GM12878 (cell line): ENCODE measurements around the gene KDM3B. TPM values are rescaled to one million over a fixed set of nuclear protein-coding genes. Genes with fewer than 3 reads are reported as not detected.

ENCODE experiments used
- ATAC-seq: fragments of 200-7000 bp; cut with Tn5 transposase; 3 replicates; pipeline ENCODE4 v1.9.1; 2020; ENCODE audit warnings: mild to moderate bottlenecking, moderate library complexity
- BruUV-seq: library from RNA; stranded (reverse); fragments of 400-500 nt; replicated peaks from 2 replicates; lab custom pipeline; 2021; lab: Mats Ljungman, UMichigan
- CTCF ChIA-PET: fragments of 300-600 bp; sonication (Branson Sonifier 250); formaldehyde crosslinking; extraction: SDS; loops from one replicate; lab custom pipeline; 2021; ENCODE audit warnings: inconsistent platforms; lab: Yijun Ruan, JAX
- POLR2A ChIA-PET: fragments of 350-600 bp; formaldehyde crosslinking; extraction: SDS; loops from one replicate; lab custom pipeline; 2021; ENCODE audit warnings: inconsistent platforms; lab: Charles Lee
- RAD21 ChIA-PET: fragments of 300-600 bp; sonication (Branson Sonifier 250); formaldehyde crosslinking; loops from one replicate; lab custom pipeline; 2023; ENCODE audit warnings: antibody characterized with exemption; ENCODE audit not compliant: unreplicated experiment; lab: Charles Lee
- SMC1A ChIA-PET: fragments of 300-600 bp; sonication (Branson Sonifier 250); formaldehyde crosslinking; loops from one replicate; lab custom pipeline; 2023; ENCODE audit not compliant: unreplicated experiment, uncharacterized antibody; lab: Charles Lee
- DNase-seq: peaks from one replicate; pipeline ENCODE4 v3.0.0-alpha.2; 2011; ENCODE audit warnings: low read depth, low spot score
- FAIRE-seq: peaks from 3 replicates; lab custom pipeline; 2011; peaks lifted over from hg19 to GRCh38; lab: Jason Lieb, UNC
- H2AFZ ChIP-seq: 2 replicates; pipeline ENCODE4 v1.6.0; 2011; ENCODE audit warnings: low read depth, low read length, control low read depth; ENCODE audit not compliant: control insufficient read depth
- H3K27ac ChIP-seq: 2 replicates; pipeline ENCODE4 v1.5.1; 2011; ENCODE audit warnings: control low read depth; ENCODE audit not compliant: control insufficient read depth, insufficient read depth
- H3K27me3 ChIP-seq, 2 experiments: replicated peaks in 1 of 2; 2 replicates each; pipeline versions ENCODE4 v1.6.0 to v1.6.1; 2011; ENCODE audit warnings: low read length in 1 of 2; ENCODE audit not compliant: control insufficient read depth in 2 of 2, insufficient read depth in 2 of 2
- H3K36me3 ChIP-seq, 2 experiments: 2 replicates each; pipeline ENCODE4 v1.5.1; 2011; ENCODE audit warnings: low read length in 1 of 2; ENCODE audit not compliant: control insufficient read depth in 2 of 2, insufficient read depth in 2 of 2
- H3K4me1 ChIP-seq: 2 replicates; pipeline ENCODE4 v1.6.1; 2011; ENCODE audit warnings: mild to moderate bottlenecking, low read length, moderate library complexity, mixed read lengths; ENCODE audit not compliant: control insufficient read depth, insufficient read depth
- H3K4me2 ChIP-seq: 2 replicates; pipeline ENCODE4 v1.6.0; 2011; ENCODE audit warnings: control low read depth; ENCODE audit not compliant: control insufficient read depth, insufficient read depth
- H3K4me3 ChIP-seq: fragments of 200-600 bp; sonication (generic); 2 replicates; pipeline ENCODE4 v1.5.1; 2016
- H3K79me2 ChIP-seq: 2 replicates; pipeline ENCODE4 v1.6.0; 2011; ENCODE audit warnings: low read length; ENCODE audit not compliant: control insufficient read depth, insufficient read depth
- H3K9ac ChIP-seq: 2 replicates; pipeline ENCODE4 v1.8.0; 2011; ENCODE audit warnings: low read length, control low read depth, mixed read lengths; ENCODE audit not compliant: control insufficient read depth, insufficient read depth
- H3K9me3 ChIP-seq: replicated peaks from 3 replicates; pipeline ENCODE4 v1.5.1; 2011; ENCODE audit warnings: mild to moderate bottlenecking, low read length; ENCODE audit not compliant: control insufficient read depth, insufficient read depth
- H4K20me1 ChIP-seq: 2 replicates; pipeline ENCODE4 v1.6.0; 2011; ENCODE audit not compliant: control insufficient read depth, insufficient read depth
- BHLHE40 ChIP-seq, 2 experiments: fragments of 450-650 bp in 1 of 2; IDR thresholded peaks; 2 replicates each; pipeline ENCODE4 v1.6.1; 2011 to 2017; ENCODE audit warnings: low read depth in 2 of 2, borderline replicate concordance in 1 of 2, improper control_type of control experiment in 1 of 2, low read length in 1 of 2, mild to moderate bottlenecking in 1 of 2
- CHD1 ChIP-seq: IDR thresholded peaks from 2 replicates; pipeline ENCODE4 v1.6.1; 2012; ENCODE audit warnings: low read depth, low read length, improper control_type of control experiment
- CHD2 ChIP-seq: IDR thresholded peaks from 2 replicates; pipeline ENCODE4 v1.6.1; 2011; ENCODE audit warnings: low read depth, low read length, improper control_type of control experiment, borderline replicate concordance
- CREM ChIP-seq: IDR thresholded peaks from 2 replicates; pipeline ENCODE4 v1.6.1; 2014; ENCODE audit warnings: antibody characterized with exemption, low read depth
- GABPA ChIP-seq: IDR thresholded peaks from 2 replicates; pipeline ENCODE4 v1.6.1; 2014; ENCODE audit warnings: antibody characterized with exemption, low read depth, mild to moderate bottlenecking, inconsistent platforms
- HCFC1 ChIP-seq: fragments of 150-350 bp; IDR thresholded peaks from 2 replicates; pipeline ENCODE4 v1.6.1; 2014; ENCODE audit warnings: low read length
- JUNB ChIP-seq: IDR thresholded peaks from 2 replicates; pipeline ENCODE4 v1.6.1; 2016; ENCODE audit warnings: antibody characterized with exemption, mild to moderate bottlenecking
- KAT2A ChIP-seq: conservative IDR thresholded peaks from 2 replicates; pipeline ENCODE4 v1.6.1; 2011; ENCODE audit warnings: low read depth, low read length; ENCODE audit not compliant: control insufficient read depth
- MYC ChIP-seq: IDR thresholded peaks from 2 replicates; pipeline ENCODE4 v1.6.1; 2011; ENCODE audit warnings: mild to moderate bottlenecking, low read length, moderate library complexity, inconsistent platforms; ENCODE audit not compliant: insufficient read depth, insufficient replicate concordance, insufficient read length, severe bottlenecking
- NFYA ChIP-seq: IDR thresholded peaks from 2 replicates; pipeline ENCODE4 v1.6.1; 2011; ENCODE audit warnings: low read depth, mild to moderate bottlenecking, low read length, improper control_type of control experiment, borderline replicate concordance
- PML ChIP-seq: IDR thresholded peaks from 2 replicates; pipeline ENCODE4 v1.6.1; 2012; ENCODE audit warnings: low read length, inconsistent platforms
- RAD21 ChIP-seq: IDR thresholded peaks from 2 replicates; pipeline ENCODE4 v1.6.1; 2011; ENCODE audit warnings: mild to moderate bottlenecking, low read depth, low read length, moderate library complexity; ENCODE audit not compliant: insufficient read depth
- RCOR1 ChIP-seq: conservative IDR thresholded peaks from 2 replicates; pipeline ENCODE4 v1.6.1; 2012; ENCODE audit warnings: low read depth, low read length, improper control_type of control experiment
- SREBF1 ChIP-seq: IDR thresholded peaks from 2 replicates; pipeline ENCODE4 v1.6.1; 2012; ENCODE audit warnings: mild to moderate bottlenecking, low read length
- STAT1 ChIP-seq: fragments of 450-650 bp; conservative IDR thresholded peaks from 2 replicates; pipeline ENCODE4 v1.6.1; 2014; ENCODE audit warnings: antibody characterized with exemption, mild to moderate bottlenecking
- YBX1 ChIP-seq: fragments of 450-650 bp; IDR thresholded peaks from 2 replicates; pipeline ENCODE4 v1.6.1; 2016; ENCODE audit warnings: antibody characterized with exemption
- in situ Hi-C: fragments of 300-500 bp; cut with MboI; formaldehyde crosslinking; loops from 9 replicates; pipeline ENCODE4 v1.14.3; 2018; ENCODE audit warnings: mixed read lengths
- intact Hi-C: fragments of 100-400 bp; cut with micrococcal nuclease; formaldehyde crosslinking; loops from one replicate; pipeline ENCODE4 v1.14.2; 2022; ENCODE audit not compliant: unreplicated experiment
- polyA plus RNA-seq, 11 experiments: library from polyadenylated mRNA; depleted of rRNA in 4 of 11; unstranded in 6 of 11; stranded (reverse) in 5 of 11; fragments of >200 nt; fragmentation: Nextera tagmentation in 4 of 11; fragmentation: Illumina TruSeq in 1 of 11; extraction: Ambion mirVana in 4 of 11; extraction: Trizol in 1 of 11; gene quantifications; 1 replicate in 1 of 11; 2 replicates in 10 of 11; pipeline versions ENCODE4 v1.2.1 to v1.2.3, GENCODE V29; 2011 to 2016; ENCODE audit warnings: inconsistent platforms in 2 of 11, missing spikeins in 2 of 11, low read depth in 1 of 11
- total RNA-seq, 4 experiments: library from RNA; depleted of rRNA in 3 of 4; stranded (reverse); fragments of >200 nt in 3 of 4; fragmentation: Illumina TruSeq in 1 of 4; extraction: Trizol in 1 of 4; gene quantifications; 2 replicates each; pipeline versions ENCODE4 v1.2.1 to v1.2.3, GENCODE V29; 2013 to 2021
- TF ChIP-seq, protein P1 (sequence below): fragments of 450-650 bp; IDR thresholded peaks from 2 replicates; pipeline ENCODE4 v1.6.1; 2017; ENCODE audit warnings: mild to moderate bottlenecking
- TF ChIP-seq, protein P2 (sequence below): IDR thresholded peaks from 2 replicates; pipeline ENCODE4 v1.6.1; 2012; ENCODE audit warnings: mild to moderate bottlenecking, low read depth, low read length

The KDM3B gene
- total and polyA plus RNA-seq, 10 of the 15 experiments (the other 5 are each of a cell fraction or from before 2014, with no cell fraction given), result 8.5 to 45.7 (median 29.0) TPM

DNA sequence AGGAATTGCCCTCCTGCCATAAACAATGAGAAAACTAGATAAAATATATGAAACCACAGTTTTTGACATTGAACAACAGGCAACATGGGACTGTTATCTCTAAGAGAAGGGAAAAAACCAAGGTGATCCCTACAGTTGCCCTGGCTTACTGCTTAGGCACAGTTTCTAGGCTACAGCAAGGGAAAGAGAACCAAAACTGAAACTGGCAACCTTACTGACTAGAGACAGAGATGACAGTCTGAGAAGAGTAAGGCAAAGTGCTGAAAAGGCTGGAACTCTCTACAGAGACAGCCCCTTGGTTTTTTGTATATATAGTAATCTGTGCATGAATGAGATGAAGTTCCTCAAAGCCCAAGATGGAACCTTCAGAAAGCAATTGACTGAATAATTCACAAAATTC, 50.2 kb downstream of the KDM3B start:
- no peak overlapping the region for H2AFZ ChIP-seq
- ChIA-PET SMC1A (no interaction called here), RAD21 (no interaction called here), CTCF (interaction anchor here (1.6 to 2.4 kb wide), 2 partner anchors 50 to 101 kb away, joined by 4 to 6 read pairs; partner anchors contain the start of gene KDM3B), POLR2A (no interaction called here)
- H3K4me3 ChIP-seq, result no peak overlapping the region
- no TSS peak for BruUV-seq
- no peaks in the 10 kb centered on the region; the same call in 2 of the 3 replicates for H3K9me3 ChIP-seq
- no peak overlapping the region; the same call in 1 of the 2 replicates for H3K27ac ChIP-seq
- no peaks in the 10 kb centered on the region for H3K27me3 ChIP-seq
- peaks cover 10 to 16% of the 10 kb centered on the region in 2 experiments for H3K36me3 ChIP-seq
- H3K4me1 ChIP-seq, result peaks cover 7% of the 10 kb centered on the region; the same call in 1 of the 2 replicates
- FAIRE-seq, result no peak
- no peaks in the 10 kb centered on the region for H3K79me2 ChIP-seq
- in situ Hi-C loops (no loop called here), intact Hi-C loops (no loop called here)
- peak; percentile 91 for ATAC-seq
- no peak overlapping the region for H3K4me2 ChIP-seq
- no peak for DNase-seq
- H3K9ac ChIP-seq, result no peak overlapping the region
- no peaks in the 10 kb centered on the region for H4K20me1 ChIP-seq
- TF ChIP-seq CHD2, result no peak
- TF ChIP-seq MYC, result no peak
- no peak for TF ChIP-seq PML
- no peak for TF ChIP-seq RCOR1
- TF ChIP-seq HCFC1, result no peak
- TF ChIP-seq JUNB, result no peak
- no peak for TF ChIP-seq BHLHE40 (IDR thresholded peaks at IDR 0.05; ENCODE audit: borderline replicate concordance in 1 of 2, low read depth in 2 of 2, low read length in 1 of 2)
- TF ChIP-seq SREBF1, result no peak
- TF ChIP-seq, protein P1, sequence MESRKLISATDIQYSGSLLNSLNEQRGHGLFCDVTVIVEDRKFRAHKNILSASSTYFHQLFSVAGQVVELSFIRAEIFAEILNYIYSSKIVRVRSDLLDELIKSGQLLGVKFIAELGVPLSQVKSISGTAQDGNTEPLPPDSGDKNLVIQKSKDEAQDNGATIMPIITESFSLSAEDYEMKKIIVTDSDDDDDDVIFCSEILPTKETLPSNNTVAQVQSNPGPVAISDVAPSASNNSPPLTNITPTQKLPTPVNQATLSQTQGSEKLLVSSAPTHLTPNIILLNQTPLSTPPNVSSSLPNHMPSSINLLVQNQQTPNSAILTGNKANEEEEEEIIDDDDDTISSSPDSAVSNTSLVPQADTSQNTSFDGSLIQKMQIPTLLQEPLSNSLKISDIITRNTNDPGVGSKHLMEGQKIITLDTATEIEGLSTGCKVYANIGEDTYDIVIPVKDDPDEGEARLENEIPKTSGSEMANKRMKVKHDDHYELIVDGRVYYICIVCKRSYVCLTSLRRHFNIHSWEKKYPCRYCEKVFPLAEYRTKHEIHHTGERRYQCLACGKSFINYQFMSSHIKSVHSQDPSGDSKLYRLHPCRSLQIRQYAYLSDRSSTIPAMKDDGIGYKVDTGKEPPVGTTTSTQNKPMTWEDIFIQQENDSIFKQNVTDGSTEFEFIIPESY, result no peak
- TF ChIP-seq STAT1, result no peak
- no peak for TF ChIP-seq GABPA
- no peak for TF ChIP-seq RAD21
- TF ChIP-seq CREM, result no peak
- TF ChIP-seq KAT2A, result no peak
- no peak for TF ChIP-seq NFYA
- TF ChIP-seq CHD1, result no peak
- TF ChIP-seq, protein P2, sequence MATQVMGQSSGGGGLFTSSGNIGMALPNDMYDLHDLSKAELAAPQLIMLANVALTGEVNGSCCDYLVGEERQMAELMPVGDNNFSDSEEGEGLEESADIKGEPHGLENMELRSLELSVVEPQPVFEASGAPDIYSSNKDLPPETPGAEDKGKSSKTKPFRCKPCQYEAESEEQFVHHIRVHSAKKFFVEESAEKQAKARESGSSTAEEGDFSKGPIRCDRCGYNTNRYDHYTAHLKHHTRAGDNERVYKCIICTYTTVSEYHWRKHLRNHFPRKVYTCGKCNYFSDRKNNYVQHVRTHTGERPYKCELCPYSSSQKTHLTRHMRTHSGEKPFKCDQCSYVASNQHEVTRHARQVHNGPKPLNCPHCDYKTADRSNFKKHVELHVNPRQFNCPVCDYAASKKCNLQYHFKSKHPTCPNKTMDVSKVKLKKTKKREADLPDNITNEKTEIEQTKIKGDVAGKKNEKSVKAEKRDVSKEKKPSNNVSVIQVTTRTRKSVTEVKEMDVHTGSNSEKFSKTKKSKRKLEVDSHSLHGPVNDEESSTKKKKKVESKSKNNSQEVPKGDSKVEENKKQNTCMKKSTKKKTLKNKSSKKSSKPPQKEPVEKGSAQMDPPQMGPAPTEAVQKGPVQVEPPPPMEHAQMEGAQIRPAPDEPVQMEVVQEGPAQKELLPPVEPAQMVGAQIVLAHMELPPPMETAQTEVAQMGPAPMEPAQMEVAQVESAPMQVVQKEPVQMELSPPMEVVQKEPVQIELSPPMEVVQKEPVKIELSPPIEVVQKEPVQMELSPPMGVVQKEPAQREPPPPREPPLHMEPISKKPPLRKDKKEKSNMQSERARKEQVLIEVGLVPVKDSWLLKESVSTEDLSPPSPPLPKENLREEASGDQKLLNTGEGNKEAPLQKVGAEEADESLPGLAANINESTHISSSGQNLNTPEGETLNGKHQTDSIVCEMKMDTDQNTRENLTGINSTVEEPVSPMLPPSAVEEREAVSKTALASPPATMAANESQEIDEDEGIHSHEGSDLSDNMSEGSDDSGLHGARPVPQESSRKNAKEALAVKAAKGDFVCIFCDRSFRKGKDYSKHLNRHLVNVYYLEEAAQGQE, result no peak
- TF ChIP-seq YBX1, result no peak
